GM21367 (cell line): ENCODE data around the gene NTRK3.
A peak's percentile ranks its signal among the peaks of the same experiment; 100 is the strongest.

Source experiments
- ATAC-seq: cut with Tn5 transposase; IDR thresholded peaks from one replicate; pipeline ENCODE4 v1.9.1; 2021; ENCODE audit not compliant: unreplicated experiment

Gene NTRK3

DNA sequence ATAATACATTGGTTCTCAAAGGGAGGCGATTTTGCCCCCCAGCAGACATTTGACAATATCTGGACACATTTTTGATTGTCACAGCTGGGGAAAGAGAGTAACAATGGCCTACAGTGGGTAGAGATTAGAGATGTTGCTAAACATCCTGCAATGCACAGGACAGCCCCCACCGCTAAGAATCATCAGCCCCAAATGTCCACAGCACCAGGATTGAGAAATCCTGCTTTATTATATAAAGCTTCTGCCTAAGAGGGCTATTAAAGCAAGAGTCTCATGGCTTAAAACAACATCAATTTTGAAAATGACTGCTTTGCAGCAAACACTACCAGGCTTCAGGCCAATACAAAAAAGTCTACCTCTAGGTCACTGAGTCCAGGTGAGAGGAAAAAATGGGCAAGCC, 68.2 kb downstream of the NTRK3 start:
- ATAC-seq: no peak

DNA sequence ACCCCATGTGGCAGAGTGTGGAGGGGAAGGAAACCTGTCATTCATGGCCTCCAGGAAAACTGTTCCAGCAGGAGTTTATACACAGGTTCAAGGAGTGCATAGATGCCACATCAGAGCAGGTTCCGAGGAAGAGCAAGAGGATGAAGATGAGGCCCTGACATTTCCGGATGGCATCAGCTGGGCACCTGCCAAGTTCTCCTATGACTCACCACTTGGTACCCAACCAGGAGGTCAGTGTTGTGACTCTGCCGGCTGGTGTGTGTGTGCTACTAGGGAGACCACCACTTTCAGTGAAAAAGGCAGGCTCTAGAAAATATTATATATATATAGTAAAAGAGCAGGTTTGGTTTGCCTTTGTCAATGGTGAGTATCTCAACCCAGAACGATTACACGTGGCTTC, 69.3 kb downstream of the NTRK3 start:
- no peak for ATAC-seq

DNA sequence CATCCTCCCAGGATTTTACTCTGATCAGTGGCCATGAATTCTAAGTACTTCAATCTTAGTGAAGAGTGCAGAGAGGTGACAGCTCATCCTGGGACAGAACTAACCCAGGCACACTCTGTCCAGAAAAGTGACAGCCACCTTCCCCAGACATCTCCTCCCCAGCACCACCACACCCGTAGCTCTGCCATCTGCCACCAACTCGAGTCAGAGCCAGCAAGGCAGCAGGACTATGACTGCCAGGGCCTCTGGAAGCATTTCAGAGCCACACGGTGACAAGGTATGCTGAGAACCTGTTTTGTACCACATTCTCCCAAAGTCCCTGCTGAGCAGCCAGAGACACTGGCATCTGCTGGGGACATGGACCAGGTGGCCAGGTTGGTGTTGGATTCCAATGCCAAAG, 71.0 kb downstream of the NTRK3 start:
- no peak for ATAC-seq

DNA sequence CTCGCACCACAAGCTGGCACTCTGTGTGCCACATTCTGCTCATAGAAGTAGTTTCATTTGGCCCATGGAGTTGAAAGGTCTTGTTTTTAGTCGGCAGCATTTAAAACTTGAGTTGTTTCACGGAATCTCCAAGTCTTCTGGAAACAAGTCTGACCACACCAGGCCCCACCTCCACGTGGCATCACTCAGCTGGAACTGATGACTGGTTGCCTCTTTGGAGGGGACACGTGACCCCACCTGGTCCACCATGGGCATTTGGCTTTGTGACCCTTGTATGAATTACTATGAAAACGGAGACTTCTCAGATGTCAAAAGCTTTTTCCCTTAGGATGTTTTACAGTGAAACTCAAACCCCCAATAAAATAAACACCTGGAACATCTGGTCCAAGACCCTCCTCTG, 74.9 kb downstream of the NTRK3 start:
- ATAC-seq: no peak

DNA sequence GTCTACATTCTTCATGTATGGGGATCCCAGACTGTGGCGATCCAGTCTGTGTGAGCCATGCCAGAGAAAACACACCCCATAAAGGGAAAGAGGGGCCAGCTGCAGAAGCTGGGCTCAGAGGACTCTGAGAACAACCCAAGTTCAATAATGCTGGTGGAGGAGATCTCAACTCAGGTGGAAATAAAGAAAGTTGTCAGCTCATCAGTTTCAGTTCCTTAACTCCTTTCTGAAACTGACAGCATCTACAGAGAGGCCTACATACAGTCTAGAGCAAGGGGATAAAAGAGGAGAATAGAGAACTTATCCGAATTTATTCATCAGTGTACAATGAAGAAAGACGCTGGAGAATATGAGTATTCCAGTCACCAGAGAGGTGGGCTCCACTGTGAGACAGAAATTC, 77.0 kb downstream of the NTRK3 start:
- peak; percentile 98 for ATAC-seq

DNA sequence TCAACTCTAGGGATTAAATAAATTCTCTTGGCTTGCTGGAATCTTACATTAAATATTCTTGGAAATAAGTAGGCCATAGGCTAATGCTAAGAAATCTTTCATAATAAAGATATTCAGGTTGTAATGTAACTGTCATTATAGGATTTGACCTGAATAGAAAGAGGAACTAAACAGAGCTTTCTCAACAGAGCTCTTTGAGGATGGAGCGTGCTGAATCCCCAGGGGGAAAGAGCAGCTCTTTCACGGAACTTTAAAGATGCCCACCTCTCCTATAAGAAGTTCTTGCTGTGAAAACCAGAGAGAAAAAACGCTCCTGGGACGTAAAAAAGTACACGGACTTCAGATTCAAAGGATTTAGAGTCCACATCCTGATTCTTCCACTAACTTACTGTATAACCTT, 77.9 kb downstream of the NTRK3 start:
- peak; percentile 53 for ATAC-seq

DNA sequence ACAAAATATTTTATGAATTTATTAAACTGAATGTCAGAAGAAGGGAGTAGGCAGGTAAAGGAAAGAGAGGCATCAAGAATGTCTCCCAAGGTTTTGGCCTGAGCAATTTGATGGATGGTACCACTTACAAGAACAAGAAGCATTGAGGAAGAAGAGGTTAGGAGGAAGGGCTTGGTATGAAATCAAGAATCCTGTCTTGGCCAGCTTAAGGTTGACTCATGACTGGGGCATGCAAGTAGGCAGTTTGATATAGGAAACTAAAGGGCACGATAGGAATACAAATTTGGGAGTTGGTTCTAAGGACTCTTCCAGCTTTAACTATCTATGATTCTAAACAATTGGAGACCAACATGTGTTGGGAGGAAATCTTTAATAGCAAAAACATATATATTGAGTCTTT, 79.1 kb downstream of the NTRK3 start:
- ATAC-seq: no peak

DNA sequence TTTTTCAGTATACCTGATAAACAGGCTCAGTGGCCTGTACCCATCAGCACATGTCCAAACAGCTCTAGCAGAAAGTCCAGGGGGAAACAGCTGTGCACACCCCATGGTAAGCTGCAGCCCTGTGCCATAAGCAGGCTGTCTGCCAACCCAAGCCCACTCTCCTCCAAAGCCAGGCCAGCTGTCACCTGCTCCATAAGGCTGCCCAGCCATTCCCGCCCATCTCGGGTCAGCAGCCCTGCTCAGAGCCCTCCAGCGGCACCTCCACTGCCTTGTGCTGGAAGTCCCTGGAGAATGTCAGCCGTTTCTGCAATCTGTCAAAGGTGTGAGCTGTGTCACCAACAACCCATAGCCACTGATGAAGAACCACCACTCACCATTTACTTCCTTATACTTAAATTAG, 82.0 kb downstream of the NTRK3 start:
- no peak for ATAC-seq

DNA sequence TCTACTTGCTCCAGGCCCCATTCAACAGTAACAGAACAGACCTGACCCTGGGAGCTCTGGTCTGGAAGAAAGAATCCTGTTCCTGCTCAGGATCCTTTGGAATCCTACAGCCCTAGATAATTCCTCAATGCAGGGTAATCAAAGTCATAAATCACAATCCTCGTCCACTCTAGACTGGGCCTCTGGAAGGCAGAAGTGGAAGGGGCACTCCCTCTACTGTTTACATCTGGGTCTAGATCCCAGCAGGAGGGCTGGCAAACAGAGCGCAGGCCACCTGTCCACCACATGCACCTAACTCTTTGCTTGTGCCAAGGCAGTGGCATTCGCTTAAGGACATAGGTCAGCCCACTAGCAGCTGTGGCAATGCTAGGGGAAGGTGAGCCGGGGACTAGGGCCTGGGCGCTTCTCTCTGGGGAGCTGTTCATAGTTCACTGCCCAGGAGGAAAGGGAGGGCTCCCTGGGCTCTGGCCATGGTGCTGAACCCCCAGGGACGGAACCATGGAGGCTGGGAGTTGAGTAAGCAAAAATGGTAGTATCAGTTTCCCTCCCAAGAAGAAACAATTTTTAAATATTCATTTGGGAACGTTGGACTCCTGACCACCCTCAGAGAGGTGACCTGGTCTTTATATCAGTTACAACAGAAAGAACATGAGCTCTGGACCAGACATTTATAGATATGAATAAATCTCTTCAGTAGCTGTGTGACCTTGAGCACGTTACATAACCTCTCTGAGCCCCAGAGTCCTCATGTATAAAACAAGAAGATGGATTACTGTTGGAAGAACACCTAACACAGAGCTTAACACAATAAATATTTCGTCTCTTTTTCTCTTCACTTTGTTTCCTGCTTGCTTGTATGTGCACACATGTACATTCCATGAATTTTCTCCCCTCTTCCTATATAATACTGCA, 90.2 kb downstream of the NTRK3 start:
- ATAC-seq: no peak

DNA sequence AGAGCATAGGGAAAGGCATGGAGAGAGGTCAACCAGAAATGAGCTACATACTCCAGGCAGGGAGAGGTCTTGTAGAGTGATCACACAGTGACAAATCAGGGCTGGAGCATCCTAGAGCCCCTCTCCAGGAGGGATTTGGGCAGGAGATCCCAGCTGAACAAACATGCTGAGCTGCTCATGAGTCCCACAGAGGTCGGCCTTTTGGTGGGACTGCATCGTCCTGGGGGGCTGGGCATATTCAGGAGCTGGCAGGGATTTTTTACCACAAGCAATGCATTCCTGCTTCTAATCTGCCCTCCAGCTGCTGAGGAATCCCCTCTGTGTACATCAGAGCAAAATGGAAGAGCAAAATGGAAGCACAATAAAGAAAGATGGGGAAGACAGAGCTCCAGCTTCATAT, 94.9 kb downstream of the NTRK3 start:
- ATAC-seq: no peak

DNA sequence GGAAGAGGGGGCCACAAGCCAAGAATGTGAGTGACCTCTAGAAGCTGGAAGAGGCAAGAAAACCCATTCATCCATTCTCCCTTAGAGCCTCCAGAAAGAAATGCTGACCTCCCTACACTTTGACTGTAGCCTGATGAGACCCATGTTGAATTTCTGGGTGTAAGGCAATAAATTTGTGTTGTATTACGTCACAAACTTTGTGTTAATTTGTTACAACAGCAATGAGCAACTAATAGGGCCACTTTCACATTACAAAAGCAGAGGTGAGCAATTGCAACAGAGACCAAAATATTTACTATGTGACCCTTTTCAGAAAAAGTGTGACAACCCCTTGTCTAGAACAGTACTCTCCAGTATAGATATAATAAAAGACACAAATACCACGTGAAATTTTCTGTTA, 101.2 kb downstream of the NTRK3 start:
- ATAC-seq: no peak

DNA sequence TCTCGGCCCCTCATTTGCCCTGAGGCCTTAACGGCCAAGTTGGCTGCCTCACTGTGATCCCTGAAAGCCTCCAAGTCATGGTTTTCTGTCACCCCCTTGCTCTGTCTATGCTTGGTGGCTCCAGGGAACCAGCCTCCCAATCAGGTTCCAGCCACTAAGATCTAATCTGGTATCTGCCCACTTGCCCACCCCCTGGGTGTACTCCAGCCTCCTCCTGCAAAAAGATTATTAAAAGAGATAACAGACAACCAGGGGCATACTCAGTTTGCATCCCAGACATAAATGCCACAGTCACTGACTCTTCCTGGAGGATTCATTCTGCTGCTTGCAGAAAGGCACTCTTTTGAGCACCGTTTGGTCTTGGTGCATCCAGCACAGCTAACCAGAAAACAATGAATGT, 103.9 kb downstream of the NTRK3 start:
- no peak for ATAC-seq

DNA sequence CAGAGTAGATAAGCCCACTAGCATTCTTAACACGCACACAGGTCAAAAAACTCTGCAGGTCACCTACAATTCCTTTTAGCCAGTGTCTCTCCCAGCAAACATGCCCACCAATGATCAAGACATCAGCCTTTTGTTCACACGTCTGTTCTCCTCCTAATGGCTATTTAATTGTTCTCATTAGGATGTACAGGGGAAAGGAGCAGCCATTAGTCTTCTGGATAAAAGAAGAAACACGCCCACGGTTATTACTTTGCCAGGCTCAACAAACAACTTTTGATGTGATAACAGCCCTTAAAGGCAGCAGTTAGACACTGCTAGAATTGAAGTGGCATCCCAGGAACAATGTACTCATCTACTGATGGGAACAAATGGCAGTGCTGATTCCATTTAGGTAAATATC, 108.8 kb downstream of the NTRK3 start:
- ATAC-seq: no peak

DNA sequence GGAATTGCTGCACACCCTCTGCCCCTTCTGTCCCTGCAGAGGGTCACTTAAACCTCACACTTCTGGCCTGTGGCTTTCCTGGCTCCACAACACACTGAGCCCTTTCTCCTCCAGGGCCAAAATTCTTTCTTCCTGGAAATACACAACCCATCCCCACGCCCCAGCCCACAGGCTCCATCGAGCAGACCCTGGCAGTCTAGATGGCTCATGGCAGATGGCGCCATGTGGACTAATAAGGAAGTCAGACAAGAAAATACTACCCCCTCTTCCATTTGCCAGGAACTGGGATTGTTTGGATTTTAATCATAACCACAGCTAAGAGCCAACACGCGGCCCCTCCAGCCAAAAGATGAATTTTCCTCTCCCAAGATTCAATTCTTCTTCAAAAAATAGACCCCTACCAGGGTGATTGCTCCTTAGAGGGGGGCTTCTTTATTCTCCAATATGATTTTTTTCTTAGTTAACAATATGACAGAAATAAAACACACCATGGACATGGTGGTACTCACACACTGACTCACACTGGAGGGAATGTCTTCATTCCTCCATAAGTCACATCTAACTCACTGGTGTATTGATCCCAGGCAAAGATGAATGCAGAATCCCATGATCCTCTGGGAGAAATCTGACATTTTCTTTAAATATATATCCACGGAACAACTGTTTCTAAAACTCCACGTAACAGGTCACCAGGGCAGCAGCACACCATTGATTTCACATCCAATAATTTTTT, 111.5 kb downstream of the NTRK3 start:
- ATAC-seq: no peak

DNA sequence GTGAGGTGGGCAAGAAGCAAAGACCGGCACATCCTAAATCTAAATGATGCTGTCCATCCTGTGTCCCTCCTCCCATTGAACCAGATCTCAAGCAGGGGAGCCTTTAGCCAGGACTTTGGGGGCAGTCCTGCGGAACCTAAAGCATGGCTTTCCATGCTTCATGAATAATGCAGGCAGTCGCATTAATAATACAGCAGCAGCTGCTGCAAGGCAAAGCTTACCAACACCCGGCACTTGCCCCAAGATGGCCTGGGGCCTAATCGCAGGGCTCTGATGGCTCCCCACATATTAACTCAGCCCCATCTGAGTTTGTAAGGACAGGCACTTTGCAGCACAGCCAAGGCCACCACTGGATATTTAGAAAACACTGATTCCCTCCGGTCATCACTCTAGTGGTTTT, 114.4 kb downstream of the NTRK3 start:
- ATAC-seq: no peak

DNA sequence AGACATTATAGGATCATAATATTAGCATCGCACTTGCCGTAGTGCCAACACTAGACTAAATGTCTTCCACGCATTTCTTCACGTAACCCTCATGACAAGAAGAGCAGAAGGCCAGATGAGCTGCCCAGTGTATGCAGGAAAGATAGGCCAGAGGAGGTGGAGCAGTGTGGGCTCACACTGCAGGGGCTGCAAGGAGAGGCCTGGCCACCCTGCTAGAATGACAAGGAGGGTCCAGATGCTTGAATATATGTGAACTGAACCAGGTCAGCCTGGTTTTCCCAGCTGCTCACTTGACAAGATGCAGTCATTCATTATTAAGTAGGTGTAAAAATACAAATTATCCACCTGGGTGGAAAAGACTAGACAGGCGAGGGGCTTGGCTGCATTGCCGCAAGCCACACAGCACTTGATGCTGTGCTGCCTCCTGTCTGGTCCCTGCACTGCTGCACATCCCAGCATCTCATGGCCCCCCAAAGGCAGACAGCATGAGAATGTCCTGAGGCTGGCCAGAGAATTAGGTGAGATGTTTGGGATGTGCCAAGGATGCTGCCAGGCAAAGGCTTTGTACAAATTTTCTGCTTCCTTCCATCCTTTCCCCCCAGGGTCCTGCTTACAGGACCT, 115.2 kb downstream of the NTRK3 start:
- no peak for ATAC-seq

DNA sequence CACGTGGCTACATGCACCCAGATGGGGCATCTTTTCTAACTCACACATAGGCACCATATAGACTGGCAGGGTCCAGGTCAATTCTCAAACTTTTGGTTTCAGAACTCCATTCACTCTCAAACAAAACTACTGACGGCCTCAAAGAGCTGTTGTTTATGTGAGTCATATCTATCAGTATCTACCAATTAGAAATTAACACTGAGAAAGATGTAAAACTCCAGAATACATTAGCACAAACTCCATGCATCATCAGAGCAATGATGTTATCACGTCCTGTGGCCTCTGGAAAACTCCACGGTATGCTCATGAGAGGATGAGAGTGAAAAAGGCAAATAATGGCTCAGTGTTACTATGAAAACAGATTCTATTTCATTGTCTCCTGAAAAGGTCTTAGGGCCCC, 116.1 kb downstream of the NTRK3 start:
- no peak for ATAC-seq

DNA sequence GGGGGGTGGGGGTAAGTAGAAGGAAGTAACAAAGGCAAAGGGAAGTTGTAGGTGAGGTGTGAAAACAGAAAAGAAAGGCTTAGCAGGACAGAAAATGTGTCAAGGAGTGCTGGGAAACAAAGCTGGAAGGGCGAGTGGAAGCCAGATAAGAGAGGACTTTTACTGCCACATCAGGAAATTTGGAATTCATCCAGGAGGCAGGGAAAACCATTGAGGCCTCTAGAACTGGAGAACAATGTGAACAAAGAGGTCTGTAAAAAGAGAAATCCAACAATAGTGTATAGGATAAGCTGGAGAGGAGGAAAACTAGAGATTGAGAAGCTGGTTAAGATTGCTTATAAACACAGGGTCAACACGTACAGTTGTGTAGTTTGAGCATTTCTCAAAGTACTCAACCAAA, 116.6 kb downstream of the NTRK3 start:
- ATAC-seq: no peak

DNA sequence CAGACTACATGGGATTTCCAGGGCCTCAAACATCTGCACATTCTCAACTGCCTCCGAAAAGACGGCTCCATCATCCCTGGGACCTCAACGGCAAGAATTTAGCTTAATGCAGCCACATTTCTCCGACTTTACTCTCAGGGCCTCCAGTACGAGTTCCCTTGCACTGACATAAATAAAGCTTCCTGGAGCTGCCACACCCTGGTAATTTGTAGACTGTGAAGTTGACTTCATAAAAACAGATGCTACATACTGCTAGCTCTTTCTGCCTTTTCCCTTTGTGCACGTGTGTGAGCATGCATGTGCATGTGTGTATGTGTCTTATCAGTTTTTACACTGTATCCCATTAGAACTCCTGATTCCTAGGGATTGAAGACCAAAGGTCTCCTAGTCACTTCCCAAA, 122.7 kb downstream of the NTRK3 start:
- ATAC-seq: no peak

DNA sequence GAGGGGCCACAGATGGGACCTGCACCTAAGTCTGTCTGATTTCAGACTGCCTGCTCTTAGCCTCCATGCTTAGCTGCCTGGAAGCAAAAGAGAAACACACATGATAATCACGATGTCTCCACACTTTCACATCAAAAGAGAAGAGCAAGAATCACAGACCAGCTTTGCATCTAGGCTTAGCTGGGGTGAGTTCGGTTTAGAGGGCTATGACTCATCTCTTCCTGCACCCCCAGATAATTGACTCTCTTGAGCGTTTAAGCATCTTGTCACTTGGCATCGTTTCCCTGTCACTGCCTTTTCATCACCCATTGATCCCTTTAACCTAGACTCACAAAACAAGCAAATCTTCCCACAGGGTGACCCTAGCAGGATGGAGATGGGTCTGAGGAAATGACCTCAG, 124.0 kb downstream of the NTRK3 start:
- ATAC-seq: no peak

DNA sequence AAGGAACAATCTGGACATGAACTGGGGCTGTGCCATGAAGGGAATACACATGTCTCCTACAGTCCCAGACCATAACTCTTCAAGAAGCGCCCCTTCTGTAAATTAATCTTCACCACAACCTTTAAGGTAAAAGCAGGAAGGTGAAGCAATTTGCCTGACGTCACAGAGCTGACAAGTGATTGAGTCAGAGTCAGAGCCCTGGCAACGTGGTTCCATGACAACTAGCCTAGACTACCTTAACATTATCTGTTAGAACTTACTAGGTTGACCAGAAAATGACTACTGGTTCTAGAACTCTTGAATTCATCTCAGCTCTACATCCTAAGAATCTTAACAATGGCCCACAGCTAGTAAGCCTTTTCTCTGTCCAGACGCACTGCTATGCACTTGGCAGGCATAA, 124.6 kb downstream of the NTRK3 start:
- ATAC-seq: no peak

DNA sequence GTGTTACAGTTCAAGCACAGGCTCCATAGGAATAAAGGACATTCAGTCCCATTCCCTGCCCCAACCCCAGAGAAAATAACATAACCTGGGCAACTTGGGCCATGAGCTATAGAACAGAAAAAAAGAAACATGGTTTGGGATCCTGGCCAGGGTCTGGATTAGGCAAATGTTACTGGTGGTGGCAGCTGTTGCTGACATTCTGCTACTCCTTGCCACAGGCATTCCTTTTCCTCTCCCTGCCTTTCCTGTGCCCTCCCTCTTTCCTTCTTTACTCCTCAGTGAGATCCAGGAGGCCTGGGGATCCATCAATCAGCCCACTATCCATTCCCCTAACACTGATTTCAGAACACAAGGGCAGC, 129.1 kb downstream of the NTRK3 start:
- ATAC-seq: no peak
